Activated CD8-positive, alpha-beta memory T cell treated with anti-CD3 and anti-CD28 coated beads, Interleukin-2, amount 10 ng/mL, durations not matched to agents 7 days and 5 days (primary cell): Measurements from ENCODE around the gene DKKL1. TPM values are rescaled to one million over a fixed set of nuclear protein-coding genes. Genes with fewer than 3 reads are reported as not detected.

Experiments
- ATAC-seq: fragments of 150-1000 bp; cut with Tn5 transposase; one replicate; pipeline ENCODE4 v1.10.0; 2021; ENCODE audit warnings: moderate library complexity
- CTCF ChIA-PET: fragments of 350-600 bp; sonication (Branson Sonifier 250); formaldehyde crosslinking; loops from one replicate; lab custom pipeline; 2021; ENCODE audit warnings: antibody characterized with exemption; lab: Charles Lee
- DNase-seq: peaks from one replicate; pipeline ENCODE4 v3.0.0-alpha.2; 2020
- H3K27ac Mint-ChIP-seq: one replicate; pipeline ENCODE4 v1.8.0; 2021; ENCODE audit warnings: mild to moderate bottlenecking, mixed read lengths
- H3K27me3 Mint-ChIP-seq: one replicate; pipeline ENCODE4 v1.8.0; 2021; ENCODE audit warnings: mixed read lengths
- H3K36me3 Mint-ChIP-seq: one replicate; pipeline ENCODE4 v1.8.0; 2021; ENCODE audit warnings: mild to moderate bottlenecking, mixed read lengths
- H3K4me1 Mint-ChIP-seq: one replicate; pipeline ENCODE4 v1.8.0; 2021; ENCODE audit warnings: mixed read lengths
- H3K4me3 Mint-ChIP-seq: one replicate; pipeline ENCODE4 v1.8.0; 2021; ENCODE audit warnings: mild to moderate bottlenecking, moderate library complexity, mixed read lengths
- H3K9me3 Mint-ChIP-seq: one replicate; pipeline ENCODE4 v1.8.0; 2022; ENCODE audit warnings: low read depth, mixed read lengths
- total RNA-seq, 2 experiments: library from RNA; stranded (reverse); gene quantifications; one replicate each; pipeline ENCODE4 v1.2.3, GENCODE V29; 2021

Gene DKKL1
- total RNA-seq, 2 experiments from 2014 or later, result not detected

DNA sequence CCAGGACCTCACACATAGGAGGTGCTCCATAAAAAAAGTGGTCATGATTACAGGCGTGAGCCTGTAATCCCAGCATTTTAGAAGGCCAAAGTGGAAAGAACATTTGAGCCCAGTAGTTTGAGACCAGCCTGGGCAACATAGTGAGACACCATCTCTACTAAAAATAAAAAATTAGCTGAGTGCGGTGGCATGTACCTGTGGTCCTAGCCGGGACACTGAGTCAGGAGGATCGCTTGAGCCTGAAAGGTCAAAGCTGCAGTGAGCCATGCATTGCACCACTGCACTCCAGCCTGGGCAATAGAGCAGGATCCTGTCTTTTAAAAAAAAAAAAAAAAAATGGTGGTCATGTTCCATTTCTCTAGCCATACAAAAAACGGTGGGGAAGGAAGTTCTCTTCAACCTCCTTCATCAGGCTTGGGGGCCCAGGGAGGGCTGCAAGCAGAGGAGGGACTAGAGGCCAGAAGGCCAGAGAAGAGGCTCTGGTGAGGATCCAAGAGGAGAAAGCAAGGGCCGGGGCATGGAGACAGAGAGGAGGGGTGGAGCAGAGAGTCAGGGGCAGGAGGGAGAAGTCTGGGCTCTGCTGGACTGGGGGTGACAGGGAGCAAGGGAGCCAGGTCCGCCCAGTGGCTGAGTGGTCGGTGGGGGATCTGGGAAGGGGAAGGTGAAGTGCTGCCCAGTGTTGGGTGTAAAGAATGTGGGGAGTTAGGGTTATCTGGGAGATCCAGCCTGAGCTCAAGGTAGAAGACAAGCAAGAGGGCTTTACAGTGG lies 33.2 kb downstream of the DKKL1 start:
- no peak overlapping the region for H3K27ac Mint-ChIP-seq

DNA sequence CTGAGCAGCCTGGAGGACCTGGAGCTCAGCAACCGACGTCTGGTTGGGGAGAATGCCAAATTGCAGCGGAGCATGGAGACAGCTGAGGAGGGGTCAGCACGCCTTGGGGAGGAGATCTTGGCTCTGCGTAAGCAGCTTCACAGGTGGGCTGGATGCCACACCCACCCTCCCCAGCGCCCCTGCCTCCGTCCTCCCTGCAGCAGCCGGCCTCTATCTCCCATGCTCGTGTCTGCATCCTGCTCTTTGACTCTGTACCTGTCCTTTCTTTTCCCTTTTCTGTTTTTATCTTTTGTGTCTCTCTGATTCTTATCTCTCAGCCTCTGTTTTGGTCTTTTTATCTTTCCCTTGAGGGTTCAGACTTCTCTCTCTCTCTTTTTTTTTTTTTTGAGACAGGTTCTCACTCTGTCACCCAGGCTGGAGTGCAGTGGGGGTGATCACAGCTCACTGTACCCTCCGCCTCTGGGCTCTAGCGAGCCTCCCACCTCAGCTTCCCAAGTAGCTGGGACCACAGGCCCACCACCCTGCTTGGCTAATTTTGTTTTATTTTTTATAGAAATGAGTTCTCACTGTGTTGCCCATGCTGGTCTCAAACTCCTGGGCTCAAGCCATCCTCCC lies 34.4 kb downstream of the DKKL1 start:
- CTCF ChIA-PET, result interaction anchor here (1.4 to 1.8 kb wide), 3 partner anchors 24 to 75 kb away, joined by 3 to 4 read pairs (median 4); no protein-coding TSS in a partner anchor
- ATAC-seq (no peak), DNase-seq (no peak)
- no peak overlapping the region for H3K4me3 Mint-ChIP-seq
- no peaks in the 10 kb centered on the region for H3K9me3 Mint-ChIP-seq
- no peak overlapping the region for H3K27ac Mint-ChIP-seq
- H3K4me1 Mint-ChIP-seq, result peaks cover 4% of the 10 kb centered on the region
- H3K36me3 Mint-ChIP-seq, result no peaks in the 10 kb centered on the region
- no peaks in the 10 kb centered on the region for H3K27me3 Mint-ChIP-seq

More for the DNA sequence above, 33.2 kb downstream of the DKKL1 start:
- CTCF ChIA-PET, result interaction anchor here (1.4 to 1.8 kb wide), 3 partner anchors 25 to 77 kb away, joined by 3 to 4 read pairs (median 4); no protein-coding TSS in a partner anchor
- ATAC-seq (no peak), DNase-seq (no peak)
- Mint-ChIP-seq H3K4me3 (no peak overlapping the region), H3K36me3 (no peaks in the 10 kb centered on the region), H3K27me3 (no peaks in the 10 kb centered on the region), H3K4me1 (peaks cover 10% of the 10 kb centered on the region), H3K9me3 (no peaks in the 10 kb centered on the region)

DNA sequence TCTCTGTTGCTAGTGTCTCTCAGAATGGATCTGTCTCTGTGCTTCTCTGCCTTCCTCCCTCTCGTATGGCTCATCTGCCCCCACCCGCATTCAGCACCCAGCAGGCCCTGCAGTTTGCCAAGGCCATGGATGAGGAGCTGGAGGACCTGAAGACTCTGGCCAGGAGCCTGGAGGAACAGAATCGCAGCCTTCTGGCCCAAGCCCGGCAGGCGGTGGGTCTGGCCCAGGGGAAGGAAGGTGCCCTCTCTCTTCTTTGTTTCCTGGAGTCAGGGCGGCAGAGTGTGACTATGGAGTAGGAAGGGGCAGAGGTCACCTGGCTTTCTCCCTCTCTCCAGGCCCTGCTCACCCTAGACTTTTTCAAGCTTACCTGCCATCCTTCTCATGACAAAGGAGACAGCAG lies 35.3 kb downstream of the DKKL1 start:
- Mint-ChIP-seq H3K4me3 (no peak overlapping the region), H3K9me3 (no peaks in the 10 kb centered on the region), H3K4me1 (peaks cover 4% of the 10 kb centered on the region), H3K36me3 (no peaks in the 10 kb centered on the region), H3K27ac (no peak overlapping the region), H3K27me3 (no peaks in the 10 kb centered on the region)
- ATAC-seq (no peak), DNase-seq (no peak)
- CTCF ChIA-PET, result no interaction called here

DNA sequence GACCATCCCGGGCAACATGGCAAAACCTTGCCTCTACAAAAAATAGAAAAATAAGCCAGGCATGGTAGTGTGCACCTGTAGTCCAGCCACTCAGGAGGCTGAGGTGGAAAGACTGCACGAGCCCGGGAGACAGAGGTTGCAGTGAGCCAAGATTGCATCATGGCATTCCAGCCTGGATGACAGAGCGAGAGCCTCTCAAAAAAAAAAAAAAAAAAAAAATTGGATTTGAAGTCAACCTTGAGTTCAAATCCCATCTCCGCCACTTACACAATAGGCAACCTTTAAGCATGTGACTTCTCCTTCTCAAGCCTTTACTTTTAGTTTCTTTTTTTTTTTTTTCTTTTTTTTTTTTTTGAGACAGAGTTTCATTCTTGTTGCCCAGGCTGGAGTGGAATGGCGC lies 36.4 kb downstream of the DKKL1 start:
- Mint-ChIP-seq H3K4me3 (no peak overlapping the region), H3K27ac (no peak overlapping the region), H3K4me1 (peaks cover 6% of the 10 kb centered on the region), H3K27me3 (no peaks in the 10 kb centered on the region), H3K36me3 (no peaks in the 10 kb centered on the region), H3K9me3 (no peaks in the 10 kb centered on the region)
- ATAC-seq (no peak), DNase-seq (no peak)
- CTCF ChIA-PET, result interaction anchor here (0.7 kb wide), 1 partner anchor 191 kb away, joined by 3 read pairs; no protein-coding TSS in a partner anchor

DNA sequence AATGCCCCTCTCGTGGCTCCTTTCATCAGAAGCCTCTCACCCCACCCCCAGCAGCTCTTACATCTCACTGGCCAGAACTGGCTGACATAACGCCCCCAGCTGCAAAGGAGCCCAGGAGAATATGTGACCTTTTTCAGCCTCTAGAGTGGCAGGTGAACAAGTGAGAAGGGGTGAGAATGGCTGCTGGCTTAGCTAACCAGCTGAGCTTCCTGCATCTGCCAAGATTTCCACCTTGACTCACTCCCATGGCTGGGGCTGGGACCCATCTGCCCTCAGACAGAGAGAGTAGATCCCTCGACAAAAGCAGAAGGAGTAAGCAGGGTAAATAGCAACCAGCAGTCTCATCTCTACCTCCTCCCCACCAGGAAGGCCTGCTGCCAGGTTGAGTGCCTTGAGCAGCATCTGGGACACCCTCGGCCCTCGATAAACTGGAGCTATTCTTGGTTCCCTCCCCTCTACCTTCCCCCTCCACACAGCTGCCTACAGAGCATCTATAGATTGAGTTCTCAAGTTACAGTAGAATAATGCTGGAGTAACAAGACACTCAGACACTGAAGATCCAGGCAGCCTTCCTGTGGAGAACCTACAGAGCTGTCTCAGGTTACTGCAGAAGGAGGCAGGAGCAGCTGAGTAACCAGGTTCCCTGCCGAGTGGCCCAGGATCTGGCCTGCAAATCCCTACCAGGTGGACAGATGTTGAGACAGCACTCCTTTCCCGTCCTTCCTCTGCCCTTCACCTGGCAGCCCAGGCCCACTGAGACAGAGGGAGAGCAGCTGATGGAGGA lies 39.9 kb downstream of the DKKL1 start:
- peaks cover 12% of the 10 kb centered on the region for H3K4me1 Mint-ChIP-seq

DNA sequence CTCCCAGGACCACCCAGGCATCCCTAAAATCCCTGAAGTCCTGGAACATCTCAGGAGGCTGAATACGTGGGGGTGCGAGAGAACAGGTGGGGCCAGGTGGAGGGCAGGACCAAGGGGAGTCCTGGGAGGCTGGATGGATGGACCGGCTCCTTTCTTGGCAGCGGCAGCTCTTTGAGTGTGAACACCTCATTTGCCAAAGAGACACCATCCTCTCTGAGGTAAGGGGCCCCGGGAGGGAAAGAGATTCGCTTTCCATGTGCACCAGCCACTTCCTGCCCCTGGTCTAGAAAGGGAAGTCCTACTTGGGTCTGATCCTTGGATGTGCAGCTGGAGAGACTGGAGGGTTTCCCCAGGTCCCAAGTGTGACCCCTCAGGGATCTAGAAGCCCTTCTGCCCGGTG lies 43.4 kb downstream of the DKKL1 start:
- no peaks in the 10 kb centered on the region for H3K9me3 Mint-ChIP-seq
- peaks cover 39% of the 10 kb centered on the region for H3K4me1 Mint-ChIP-seq
- ATAC-seq (no peak), DNase-seq (no peak)
- H3K36me3 Mint-ChIP-seq, result no peaks in the 10 kb centered on the region
- no peak overlapping the region for H3K4me3 Mint-ChIP-seq
- no peaks in the 10 kb centered on the region for H3K27me3 Mint-ChIP-seq
- CTCF ChIA-PET, result interaction anchor here (1.4 to 2.7 kb wide), 6 partner anchors 12 to 67 kb away, joined by 3 to 11 read pairs (median 4); partner anchors contain the start of genes FLT3LG and GFY
- no peak overlapping the region for H3K27ac Mint-ChIP-seq

More for the DNA sequence above, 39.9 kb downstream of the DKKL1 start:
- H3K4me3 Mint-ChIP-seq, result no peak overlapping the region
- DNase-seq (no peak), ATAC-seq (no peak)
- H3K9me3 Mint-ChIP-seq, result no peaks in the 10 kb centered on the region
- H3K27me3 Mint-ChIP-seq, result no peaks in the 10 kb centered on the region
- CTCF ChIA-PET, result interaction anchor here (1.0 to 1.6 kb wide), 2 partner anchors 33 to 67 kb away, joined by 3 to 5 read pairs; no protein-coding TSS in a partner anchor
- H3K27ac Mint-ChIP-seq, result no peak overlapping the region
- no peaks in the 10 kb centered on the region for H3K36me3 Mint-ChIP-seq

DNA sequence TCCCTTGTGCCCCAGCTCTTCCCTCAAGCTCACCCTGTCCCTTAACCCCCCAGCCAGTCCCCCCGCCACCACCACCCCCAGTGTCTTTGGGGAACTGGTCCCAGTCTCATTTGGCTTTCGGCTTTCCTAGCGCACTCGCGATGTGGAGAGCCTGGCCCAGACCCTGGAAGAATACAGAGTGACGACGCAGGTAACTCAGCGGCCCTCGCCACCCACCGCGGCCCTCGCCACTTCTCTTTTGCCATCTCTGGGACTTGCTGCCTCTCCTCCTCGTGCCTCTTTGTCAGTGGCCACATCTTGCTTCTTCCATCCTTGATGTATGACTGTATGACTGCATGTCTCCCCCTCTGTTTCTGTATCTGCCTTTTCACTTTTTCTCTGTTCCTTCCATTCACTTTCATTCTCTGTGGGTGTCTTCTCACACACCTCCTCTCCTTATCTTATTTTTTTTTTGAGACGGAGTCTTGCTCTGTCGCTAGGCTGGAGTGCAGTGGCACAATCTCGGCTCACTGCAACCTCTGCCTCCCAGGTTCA lies 43.9 kb downstream of the DKKL1 start:
- no peak overlapping the region for H3K27ac Mint-ChIP-seq
- H3K27me3 Mint-ChIP-seq, result no peaks in the 10 kb centered on the region
- H3K4me1 Mint-ChIP-seq, result peaks cover 41% of the 10 kb centered on the region
- DNase-seq, result no peak
- CTCF ChIA-PET, result interaction anchor here (1.5 to 2.7 kb wide), 4 partner anchors 11 to 66 kb away, joined by 3 to 11 read pairs (median 4); partner anchors contain the start of genes FLT3LG and GFY
- no peak overlapping the region for H3K4me3 Mint-ChIP-seq
- ATAC-seq, result no peak
- H3K36me3 Mint-ChIP-seq, result no peaks in the 10 kb centered on the region
- no peaks in the 10 kb centered on the region for H3K9me3 Mint-ChIP-seq

DNA sequence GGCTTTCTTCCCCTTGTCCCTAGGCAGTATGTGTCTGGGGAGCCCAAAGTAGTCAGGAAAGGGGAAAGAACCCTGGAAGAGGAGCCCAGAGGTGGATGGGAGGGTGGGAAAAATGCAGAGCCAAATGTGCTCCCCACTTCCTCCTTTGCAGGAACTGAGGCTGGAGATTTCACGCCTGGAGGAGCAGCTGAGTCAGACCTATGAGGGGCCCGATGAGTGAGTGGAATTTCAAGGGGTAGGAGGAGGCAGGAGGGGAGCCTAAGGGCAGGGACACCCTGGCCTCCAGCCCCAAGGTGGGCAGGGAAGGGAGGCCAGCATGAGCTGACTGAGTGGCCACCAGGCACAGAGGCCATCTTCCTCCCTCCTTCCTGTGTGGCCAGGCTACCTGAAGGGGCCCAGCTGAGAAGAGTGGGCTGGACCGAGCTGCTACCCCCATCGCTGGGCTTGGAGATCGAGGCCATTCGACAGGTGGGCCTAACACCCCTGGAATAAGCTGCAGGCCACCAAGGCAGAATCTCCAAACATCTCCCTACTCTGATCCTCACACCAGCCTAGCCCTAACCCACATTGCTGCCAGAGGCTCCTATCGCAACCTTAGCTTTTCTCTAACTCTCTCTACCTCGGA lies 45.3 kb downstream of the DKKL1 start:
- no peak for ATAC-seq

DNA sequence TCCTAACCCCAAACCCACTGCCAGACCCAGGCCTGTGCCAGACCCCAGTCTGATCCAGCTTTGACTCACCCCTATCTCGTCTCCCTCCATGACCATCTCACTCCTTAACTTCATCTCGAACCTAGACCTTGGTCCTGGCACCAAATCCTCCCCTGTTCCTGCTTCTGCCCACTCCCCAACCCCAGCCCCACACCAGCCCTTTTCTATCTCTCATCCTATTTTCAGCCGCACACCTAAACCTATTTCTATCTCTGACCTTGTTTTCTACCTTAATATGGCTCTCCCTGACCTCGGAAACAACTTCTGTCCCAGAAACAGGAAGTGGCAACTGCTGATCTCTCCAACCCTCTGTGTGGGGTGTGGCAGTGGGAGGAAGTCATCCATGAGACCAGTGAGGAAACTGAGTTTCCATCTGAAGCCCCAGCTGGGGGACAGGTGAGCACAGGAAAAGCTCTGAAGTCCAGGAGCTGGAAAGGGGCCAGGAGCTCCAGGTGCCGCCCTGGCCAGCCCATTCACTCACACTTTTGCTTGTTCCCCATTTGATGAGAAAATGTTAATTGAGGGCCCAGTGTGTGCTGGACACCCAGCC lies 45.9 kb downstream of the DKKL1 start:
- peaks cover 41% of the 10 kb centered on the region for H3K4me1 Mint-ChIP-seq
- peak; percentile 72 for DNase-seq
- peak overlapping the region; percentile 85 for H3K27ac Mint-ChIP-seq

More for the DNA sequence above, 45.3 kb downstream of the DKKL1 start:
- DNase-seq, result no peak
- CTCF ChIA-PET, result interaction anchor here (0.5 to 2.3 kb wide), 10 partner anchors 10 to 138 kb away, joined by 3 to 11 read pairs (median 4); partner anchors contain the start of gene GFY
- peak overlapping the region; percentile 85 for H3K27ac Mint-ChIP-seq
- H3K27me3 Mint-ChIP-seq, result no peaks in the 10 kb centered on the region
- H3K4me1 Mint-ChIP-seq, result peaks cover 41% of the 10 kb centered on the region
- H3K9me3 Mint-ChIP-seq, result no peaks in the 10 kb centered on the region
- H3K36me3 Mint-ChIP-seq, result no peaks in the 10 kb centered on the region
- H3K4me3 Mint-ChIP-seq, result peak overlapping the region; percentile 51

DNA sequence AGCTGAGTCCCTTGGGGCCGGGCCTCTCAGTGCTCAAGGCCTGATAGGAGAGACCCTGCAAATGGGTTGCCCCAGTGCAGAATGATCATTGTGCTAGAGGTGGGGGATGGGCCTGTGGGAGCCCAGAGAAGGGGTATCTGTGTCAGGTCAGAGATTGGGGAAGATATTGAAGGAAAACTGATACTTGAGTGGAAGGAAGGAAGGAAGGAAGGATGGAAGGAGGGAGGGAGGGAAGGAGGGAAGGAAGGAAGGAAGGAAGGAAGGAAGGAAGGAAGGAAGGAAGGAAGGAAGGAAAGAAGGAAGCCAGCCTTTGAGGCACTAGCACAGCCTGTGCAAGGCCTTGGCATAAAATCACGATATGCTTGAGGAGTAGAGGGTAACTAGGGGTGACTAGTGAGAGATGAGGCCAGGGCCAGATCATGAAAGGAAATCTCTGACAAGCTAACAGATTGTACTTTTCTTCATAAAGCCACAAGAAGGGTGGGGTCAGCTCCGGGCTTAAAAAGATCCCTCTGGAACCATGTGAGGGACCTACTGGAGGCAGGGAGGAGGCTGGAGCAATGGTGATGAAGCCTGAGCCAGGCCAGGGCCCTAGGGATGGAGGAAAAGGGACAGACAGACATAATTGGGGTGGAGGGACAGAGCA lies 48.1 kb downstream of the DKKL1 start:
- peaks cover 3% of the 10 kb centered on the region for H3K27me3 Mint-ChIP-seq
- no peak overlapping the region for H3K27ac Mint-ChIP-seq
- DNase-seq (no peak), ATAC-seq (no peak)
- no peaks in the 10 kb centered on the region for H3K9me3 Mint-ChIP-seq
- CTCF ChIA-PET, result interaction anchor here (0.7 to 1.6 kb wide), 4 partner anchors 10 to 213 kb away, joined by 3 to 5 read pairs (median 4); no protein-coding TSS in a partner anchor
- no peak overlapping the region for H3K4me3 Mint-ChIP-seq
- no peaks in the 10 kb centered on the region for H3K36me3 Mint-ChIP-seq
- peaks cover 39% of the 10 kb centered on the region for H3K4me1 Mint-ChIP-seq

More for the DNA sequence above, 45.9 kb downstream of the DKKL1 start:
- ATAC-seq, result peak; percentile 84
- CTCF ChIA-PET, result interaction anchor here (0.5 to 2.3 kb wide), 14 partner anchors 9 to 137 kb away, joined by 3 to 11 read pairs (median 4); partner anchors contain the start of gene GFY
- Mint-ChIP-seq H3K36me3 (no peaks in the 10 kb centered on the region), H3K9me3 (no peaks in the 10 kb centered on the region), H3K4me3 (peak overlapping the region; percentile 51), H3K27me3 (no peaks in the 10 kb centered on the region)

DNA sequence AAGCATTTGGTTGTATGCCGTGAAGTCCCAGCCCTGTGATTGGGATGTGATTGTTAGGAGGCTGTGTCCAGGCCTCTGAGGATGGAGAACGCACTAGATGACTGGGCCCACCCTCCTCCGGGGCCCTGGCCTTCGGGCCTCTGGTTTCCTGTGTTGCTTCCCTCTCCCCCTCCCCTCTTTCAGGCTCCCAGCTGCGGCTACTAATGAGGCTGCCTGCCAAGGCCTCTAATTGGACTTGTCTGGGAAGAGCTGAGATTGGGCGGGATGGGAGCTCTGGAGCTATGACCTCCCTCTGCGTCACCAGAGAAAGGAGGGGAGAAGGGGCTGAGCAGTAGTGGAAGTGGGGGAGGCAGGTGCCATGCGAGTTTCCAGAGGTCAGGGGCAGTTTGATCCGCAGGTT lies 49.7 kb downstream of the DKKL1 start:
- Mint-ChIP-seq H3K4me3 (no peak overlapping the region), H3K36me3 (no peaks in the 10 kb centered on the region), H3K27me3 (peaks cover 15% of the 10 kb centered on the region), H3K9me3 (no peaks in the 10 kb centered on the region), H3K27ac (no peak overlapping the region), H3K4me1 (peaks cover 31% of the 10 kb centered on the region)
- CTCF ChIA-PET, result interaction anchor here (1.1 to 1.4 kb wide), 3 partner anchors 9 to 57 kb away, joined by 3 to 5 read pairs (median 4); no protein-coding TSS in a partner anchor
- no peak for ATAC-seq
- no peak for DNase-seq
